Retinal pigment epithelial cell (primary cell): Measurements from ENCODE around the gene PLXDC1.

Source experiments
- DNase-seq: peaks from one replicate; pipeline ENCODE4 v3.0.0-alpha.2; 2010; ENCODE audit warnings: low read depth
- H3K4me3 ChIP-seq: 2 replicates; pipeline ENCODE4 v1.5.1; 2011; ENCODE audit warnings: mild to moderate bottlenecking, low read length, control low read depth, moderate library complexity
- CTCF ChIP-seq: conservative IDR thresholded peaks from 2 replicates; pipeline ENCODE4 v1.5.1; 2011; ENCODE audit warnings: low read depth, low read length, control low read depth, inconsistent platforms

The PLXDC1 gene

GRCh38 chr17:39181303-39181702 lies 29.9 kb upstream of the PLXDC1 start:
- DNase-seq: no peak
- TF ChIP-seq CTCF: no peak

GRCh38 chr17:39178536-39178935 lies 27.1 kb upstream of the PLXDC1 start:
- peak; percentile 55 for DNase-seq
- TF ChIP-seq CTCF: no peak
- no peak overlapping the region for H3K4me3 ChIP-seq

More at GRCh38 chr17:39181303-39181702, 29.9 kb upstream of the PLXDC1 start:
- no peak overlapping the region for H3K4me3 ChIP-seq

DNA sequence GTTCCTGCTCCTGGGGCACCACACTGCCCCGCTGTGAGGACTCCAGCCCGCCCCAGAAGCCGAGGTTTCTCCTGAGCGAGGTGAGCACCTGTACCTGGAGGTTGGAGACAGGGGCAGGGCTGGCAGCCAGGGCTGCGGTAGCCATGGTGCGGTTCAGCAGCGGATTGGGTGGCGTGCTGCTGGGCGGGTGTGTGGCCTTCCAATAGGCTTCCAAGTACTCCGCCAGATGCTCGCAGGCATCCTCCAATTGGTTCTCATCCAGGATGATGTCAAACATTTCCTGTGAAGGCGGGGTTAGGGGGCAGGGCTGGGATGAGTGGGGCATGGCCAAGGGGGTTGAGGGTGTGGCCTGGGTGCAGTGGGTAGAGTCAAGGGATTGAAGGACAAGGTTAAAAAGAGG lies 25.8 kb upstream of the PLXDC1 start:
- no peak for DNase-seq
- TF ChIP-seq CTCF: no peak
- H3K4me3 ChIP-seq: no peak overlapping the region

DNA sequence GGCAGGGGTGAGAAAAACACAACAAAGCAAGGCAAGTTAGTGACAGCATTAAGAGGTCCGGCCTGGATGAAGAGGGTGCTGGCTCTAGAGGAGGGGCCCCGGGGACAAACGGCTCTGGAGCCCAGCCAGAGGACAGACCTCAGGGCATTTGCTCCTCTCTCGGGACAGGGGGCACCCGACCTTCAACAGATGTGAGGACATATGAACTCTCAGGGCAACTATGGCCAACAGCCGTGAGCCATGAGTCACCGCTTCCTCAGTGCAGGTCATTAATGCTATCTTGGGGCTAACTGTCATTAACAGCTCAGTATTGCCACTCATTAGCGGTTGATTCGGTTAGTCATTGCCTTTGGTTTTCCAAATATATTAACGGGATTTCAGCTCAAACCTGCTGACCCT lies 24.3 kb upstream of the PLXDC1 start:
- no peak overlapping the region for H3K4me3 ChIP-seq
- DNase-seq: no peak
- no peak for TF ChIP-seq CTCF

GRCh38 chr17:39174920-39175694 lies 23.7 kb upstream of the PLXDC1 start:
- DNase-seq: no peak
- TF ChIP-seq CTCF: peak; percentile 87

DNA sequence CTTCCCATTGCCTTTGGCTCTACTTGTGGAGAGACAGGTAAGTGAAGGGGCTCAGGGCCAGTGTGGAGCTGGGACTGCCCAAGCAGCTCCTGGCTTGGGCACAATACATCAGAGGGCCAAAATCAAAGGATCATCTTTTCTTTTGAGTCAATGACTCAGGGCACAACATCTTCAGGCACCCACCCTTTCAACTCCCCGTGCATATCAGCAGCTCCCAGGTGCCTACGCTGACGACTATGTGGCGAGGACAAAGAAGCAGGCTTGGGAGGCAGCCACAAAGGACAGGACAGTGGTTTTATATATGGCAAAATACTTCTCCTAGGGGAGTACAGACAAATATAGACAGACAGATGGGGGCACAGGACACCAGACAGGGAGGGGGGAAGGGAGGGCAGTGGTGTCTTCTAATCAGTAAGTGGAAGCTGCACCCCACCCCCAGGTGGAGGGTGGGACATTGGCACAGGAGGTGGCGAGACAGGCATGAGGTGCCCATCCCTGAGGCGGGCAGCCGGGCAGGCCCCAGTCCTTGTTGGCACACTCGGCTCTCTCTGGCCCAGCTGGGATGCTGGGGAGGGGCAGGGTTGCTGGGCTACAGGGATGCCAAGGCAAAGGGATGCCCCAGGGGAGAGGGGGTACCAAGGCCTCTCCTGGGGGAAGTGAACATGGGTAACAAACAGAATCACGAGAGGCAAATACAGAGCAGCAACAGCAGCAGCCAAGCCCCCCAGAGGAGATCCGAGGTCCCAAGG lies 22.3 kb upstream of the PLXDC1 start:
- no peak overlapping the region for H3K4me3 ChIP-seq
- DNase-seq: no peak
- TF ChIP-seq CTCF: no peak

More at GRCh38 chr17:39174920-39175694, 23.7 kb upstream of the PLXDC1 start:
- no peak overlapping the region for H3K4me3 ChIP-seq
